ENCODE measurements around the gene DENND1C.

- TF ChIP-seq CREB1 (IDR thresholded peaks at IDR 0.05) (no peak), GABPA (IDR thresholded peaks at IDR 0.05; ENCODE audit: borderline replicate concordance, insufficient read depth, low read length) (no peak), JUN (IDR thresholded peaks at IDR 0.05; ENCODE audit: low read depth, low read length) (no peak), CTCF (IDR thresholded peaks at IDR 0.05; ENCODE audit: control extremely low read depth in 1 of 3, insufficient read depth in 1 of 3, low read depth in 1 of 3, low read length in 3 of 3) (no peak), SUZ12 (IDR thresholded peaks at IDR 0.05; ENCODE audit: low read length) (no peak), KDM1A (IDR thresholded peaks at IDR 0.05; ENCODE audit: borderline replicate concordance, low read length) (no peak), PHF8 (conservative IDR thresholded peaks at IDR 0.05; ENCODE audit: low read depth, low read length) (no peak), RFX5 (IDR thresholded peaks at IDR 0.05; ENCODE audit: borderline replicate concordance, low read depth, low read length) (no peak), FOSL1 (IDR thresholded peaks at IDR 0.05; ENCODE audit: insufficient read depth, low read depth, low read length) (no peak), USF2 (IDR thresholded peaks at IDR 0.05; ENCODE audit: low read length) (no peak), YY1 (IDR thresholded peaks at IDR 0.05; ENCODE audit: low read depth, low read length) (no peak), GTF2F1 (IDR thresholded peaks at IDR 0.05; ENCODE audit: borderline replicate concordance, low read depth, low read length) (no peak)
These were observed 40.7 kb downstream of the DENND1C start for GRCh38 chr19:6440905-6441304.
